Occipital lobe (tissue), 2 donors: Measurements from ENCODE around the gene CACNA1B. TPM values are rescaled to one million over a fixed set of nuclear protein-coding genes. Genes with fewer than 3 reads are reported as not detected.

Experiments
- DNase-seq: peaks from one replicate; lab custom pipeline; 2025; lab: John Stamatoyannopoulos, UW
- total RNA-seq: library from RNA; depleted of rRNA; stranded (reverse); fragments of >200 nt; gene quantifications from one replicate; pipeline ENCODE4 v1.2.3, GENCODE V29; 2014

The CACNA1B gene
- total RNA-seq, 1 donor from 2014 or later: 35.6 TPM

GRCh38 chr9:137984005-137984404 is 106.4 kb downstream of the CACNA1B start:
- DNase-seq: no peak

GRCh38 chr9:137984520-137985257 is 107.1 kb downstream of the CACNA1B start:
- no peak for DNase-seq

- DNase-seq: no peak
Observed at GRCh38 chr9:137985637-137986071, 108.1 kb downstream of the CACNA1B start.

GRCh38 chr9:137986268-137987099 is 108.9 kb downstream of the CACNA1B start:
- DNase-seq: no peak

- DNase-seq: no peak
Observed at GRCh38 chr9:137987244-137988030, 109.9 kb downstream of the CACNA1B start.

GRCh38 chr9:137988051-137988450 is 110.5 kb downstream of the CACNA1B start:
- DNase-seq: no peak

- no peak for DNase-seq
Observed at GRCh38 chr9:137988701-137989100, 111.1 kb downstream of the CACNA1B start.

- no peak for DNase-seq
Observed at GRCh38 chr9:137989156-137989555, 111.6 kb downstream of the CACNA1B start.

GRCh38 chr9:137989999-137990715 is 112.6 kb downstream of the CACNA1B start:
- no peak for DNase-seq

GRCh38 chr9:138003485-138004190 is 126.1 kb downstream of the CACNA1B start:
- DNase-seq: no peak

GRCh38 chr9:138006576-138007233 is 129.1 kb downstream of the CACNA1B start:
- no peak for DNase-seq

- DNase-seq: no peak
Observed at GRCh38 chr9:138007566-138007917, 130.0 kb downstream of the CACNA1B start.

GRCh38 chr9:138007918-138008841 is 130.6 kb downstream of the CACNA1B start:
- DNase-seq: no peak

- DNase-seq: no peak
Observed at GRCh38 chr9:138009016-138009802, 131.6 kb downstream of the CACNA1B start.

- no peak for DNase-seq
Observed at GRCh38 chr9:138009803-138010690, 132.5 kb downstream of the CACNA1B start.

- no peak for DNase-seq
Observed at GRCh38 chr9:138010861-138011260, 133.3 kb downstream of the CACNA1B start.

GRCh38 chr9:138011951-138012500 is 134.4 kb downstream of the CACNA1B start:
- no peak for DNase-seq
